ENCODE data around the gene LRRC74A.

- no peak for TF ChIP-seq POLR2AphosphoS5 (IDR thresholded peaks at IDR 0.05; ENCODE audit: low read depth)
- TF ChIP-seq CTCF (conservative IDR thresholded peaks at IDR 0.05; ENCODE audit: low read depth in 2 of 2) = no peak
- no peak for TF ChIP-seq JUNB (IDR thresholded peaks at IDR 0.05; ENCODE audit: unreplicated experiment)
- no peak for TF ChIP-seq EZH2 (IDR thresholded peaks at IDR 0.05; ENCODE audit: low read depth, unreplicated experiment)
- no peak for TF ChIP-seq STAT1 (IDR thresholded peaks at IDR 0.05; ENCODE audit: unreplicated experiment)
- no peak for TF ChIP-seq CREB1 (CRISPR knock-in tag; IDR thresholded peaks at IDR 0.05; ENCODE audit: low read depth)
- no peak for TF ChIP-seq NANOG (IDR thresholded peaks at IDR 0.05; ENCODE audit: borderline replicate concordance)
- TF ChIP-seq REST (IDR thresholded peaks at IDR 0.05; ENCODE audit: unreplicated experiment) = no peak
- no peak for TF ChIP-seq ZNF331 (CRISPR knock-in tag; IDR thresholded peaks at IDR 0.05; ENCODE audit: low read depth)
- TF ChIP-seq EZH2phosphoT487 (IDR thresholded peaks at IDR 0.05; ENCODE audit: unreplicated experiment) = no peak
- no peak for TF ChIP-seq ZNF114 (CRISPR knock-in tag; IDR thresholded peaks at IDR 0.05)
- TF ChIP-seq ETS1 (IDR thresholded peaks at IDR 0.05) = no peak
- TF ChIP-seq, protein P1, sequence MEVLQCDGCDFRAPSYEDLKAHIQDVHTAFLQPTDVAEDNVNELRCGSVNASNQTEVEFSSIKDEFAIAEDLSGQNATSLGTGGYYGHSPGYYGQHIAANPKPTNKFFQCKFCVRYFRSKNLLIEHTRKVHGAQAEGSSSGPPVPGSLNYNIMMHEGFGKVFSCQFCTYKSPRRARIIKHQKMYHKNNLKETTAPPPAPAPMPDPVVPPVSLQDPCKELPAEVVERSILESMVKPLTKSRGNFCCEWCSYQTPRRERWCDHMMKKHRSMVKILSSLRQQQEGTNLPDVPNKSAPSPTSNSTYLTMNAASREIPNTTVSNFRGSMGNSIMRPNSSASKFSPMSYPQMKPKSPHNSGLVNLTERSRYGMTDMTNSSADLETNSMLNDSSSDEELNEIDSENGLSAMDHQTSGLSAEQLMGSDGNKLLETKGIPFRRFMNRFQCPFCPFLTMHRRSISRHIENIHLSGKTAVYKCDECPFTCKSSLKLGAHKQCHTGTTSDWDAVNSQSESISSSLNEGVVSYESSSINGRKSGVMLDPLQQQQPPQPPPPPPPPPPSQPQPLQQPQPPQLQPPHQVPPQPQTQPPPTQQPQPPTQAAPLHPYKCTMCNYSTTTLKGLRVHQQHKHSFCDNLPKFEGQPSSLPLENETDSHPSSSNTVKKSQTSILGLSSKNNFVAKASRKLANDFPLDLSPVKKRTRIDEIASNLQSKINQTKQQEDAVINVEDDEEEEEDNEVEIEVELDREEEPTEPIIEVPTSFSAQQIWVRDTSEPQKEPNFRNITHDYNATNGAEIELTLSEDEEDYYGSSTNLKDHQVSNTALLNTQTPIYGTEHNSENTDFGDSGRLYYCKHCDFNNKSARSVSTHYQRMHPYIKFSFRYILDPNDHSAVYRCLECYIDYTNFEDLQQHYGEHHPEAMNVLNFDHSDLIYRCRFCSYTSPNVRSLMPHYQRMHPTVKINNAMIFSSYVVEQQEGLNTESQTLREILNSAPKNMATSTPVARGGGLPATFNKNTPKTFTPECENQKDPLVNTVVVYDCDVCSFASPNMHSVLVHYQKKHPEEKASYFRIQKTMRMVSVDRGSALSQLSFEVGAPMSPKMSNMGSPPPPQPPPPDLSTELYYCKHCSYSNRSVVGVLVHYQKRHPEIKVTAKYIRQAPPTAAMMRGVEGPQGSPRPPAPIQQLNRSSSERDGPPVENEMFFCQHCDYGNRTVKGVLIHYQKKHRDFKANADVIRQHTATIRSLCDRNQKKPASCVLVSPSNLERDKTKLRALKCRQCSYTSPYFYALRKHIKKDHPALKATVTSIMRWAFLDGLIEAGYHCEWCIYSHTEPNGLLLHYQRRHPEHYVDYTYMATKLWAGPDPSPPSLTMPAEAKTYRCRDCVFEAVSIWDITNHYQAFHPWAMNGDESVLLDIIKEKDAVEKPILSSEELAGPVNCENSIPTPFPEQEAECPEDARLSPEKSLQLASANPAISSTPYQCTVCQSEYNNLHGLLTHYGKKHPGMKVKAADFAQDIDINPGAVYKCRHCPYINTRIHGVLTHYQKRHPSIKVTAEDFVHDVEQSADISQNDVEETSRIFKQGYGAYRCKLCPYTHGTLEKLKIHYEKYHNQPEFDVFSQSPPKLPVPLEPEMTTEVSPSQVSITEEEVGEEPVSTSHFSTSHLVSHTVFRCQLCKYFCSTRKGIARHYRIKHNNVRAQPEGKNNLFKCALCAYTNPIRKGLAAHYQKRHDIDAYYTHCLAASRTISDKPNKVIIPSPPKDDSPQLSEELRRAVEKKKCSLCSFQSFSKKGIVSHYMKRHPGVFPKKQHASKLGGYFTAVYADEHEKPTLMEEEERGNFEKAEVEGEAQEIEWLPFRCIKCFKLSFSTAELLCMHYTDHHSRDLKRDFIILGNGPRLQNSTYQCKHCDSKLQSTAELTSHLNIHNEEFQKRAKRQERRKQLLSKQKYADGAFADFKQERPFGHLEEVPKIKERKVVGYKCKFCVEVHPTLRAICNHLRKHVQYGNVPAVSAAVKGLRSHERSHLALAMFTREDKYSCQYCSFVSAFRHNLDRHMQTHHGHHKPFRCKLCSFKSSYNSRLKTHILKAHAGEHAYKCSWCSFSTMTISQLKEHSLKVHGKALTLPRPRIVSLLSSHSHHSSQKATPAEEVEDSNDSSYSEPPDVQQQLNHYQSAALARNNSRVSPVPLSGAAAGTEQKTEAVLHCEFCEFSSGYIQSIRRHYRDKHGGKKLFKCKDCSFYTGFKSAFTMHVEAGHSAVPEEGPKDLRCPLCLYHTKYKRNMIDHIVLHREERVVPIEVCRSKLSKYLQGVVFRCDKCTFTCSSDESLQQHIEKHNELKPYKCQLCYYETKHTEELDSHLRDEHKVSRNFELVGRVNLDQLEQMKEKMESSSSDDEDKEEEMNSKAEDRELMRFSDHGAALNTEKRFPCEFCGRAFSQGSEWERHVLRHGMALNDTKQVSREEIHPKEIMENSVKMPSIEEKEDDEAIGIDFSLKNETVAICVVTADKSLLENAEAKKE (CRISPR knock-in tag; IDR thresholded peaks at IDR 0.05) = no peak
These were observed 91.6 kb downstream of the LRRC74A start for GRCh38 chr14:76917745-76918255.
